ENCODE data around the gene FOCAD. TPM values are rescaled to one million over a fixed set of nuclear protein-coding genes. Genes with fewer than 3 reads are reported as not detected.

The FOCAD gene
- total RNA-seq, 1 donor, result 45.6 TPM

DNA sequence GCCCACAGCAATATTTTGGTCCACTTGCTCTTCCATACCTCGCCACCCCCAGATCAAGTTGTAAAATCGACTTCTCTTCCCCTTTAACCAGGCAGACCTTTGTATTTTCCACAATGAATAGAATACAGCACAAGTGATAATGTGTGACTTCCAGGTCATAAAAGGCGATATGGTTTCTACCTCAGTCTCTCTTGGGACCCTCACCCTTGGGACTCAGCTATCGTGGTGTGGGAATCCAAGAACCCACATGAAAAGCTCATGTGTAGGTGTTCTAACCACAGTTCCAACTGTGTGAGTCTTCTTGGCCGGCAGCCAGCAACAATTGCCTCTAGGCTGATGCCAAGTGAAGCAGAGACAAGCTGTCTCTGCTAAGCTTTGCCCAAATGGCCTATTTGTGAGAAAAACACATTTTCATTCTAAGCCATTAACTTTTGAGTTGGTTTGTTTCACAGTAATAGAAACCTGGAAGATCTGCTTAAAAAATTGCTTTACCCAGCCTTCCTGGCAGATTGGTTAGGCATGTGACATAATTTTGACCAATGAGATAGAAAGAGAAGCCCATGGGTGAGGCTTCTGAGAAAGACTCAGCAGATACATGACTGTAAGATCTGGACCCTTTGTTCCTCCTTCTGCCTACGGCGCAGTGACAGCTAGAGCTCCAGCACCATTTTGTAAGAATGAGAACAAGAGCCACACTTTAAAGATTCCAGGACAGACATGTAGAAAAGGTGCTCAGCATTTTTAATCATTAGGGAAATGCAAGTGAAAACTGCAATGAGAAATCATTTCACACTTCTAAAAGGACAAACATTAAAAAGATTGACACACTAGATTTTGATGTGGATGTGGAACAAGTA is 43.5 kb upstream of the FOCAD start:
- TF ChIP-seq, protein P1, sequence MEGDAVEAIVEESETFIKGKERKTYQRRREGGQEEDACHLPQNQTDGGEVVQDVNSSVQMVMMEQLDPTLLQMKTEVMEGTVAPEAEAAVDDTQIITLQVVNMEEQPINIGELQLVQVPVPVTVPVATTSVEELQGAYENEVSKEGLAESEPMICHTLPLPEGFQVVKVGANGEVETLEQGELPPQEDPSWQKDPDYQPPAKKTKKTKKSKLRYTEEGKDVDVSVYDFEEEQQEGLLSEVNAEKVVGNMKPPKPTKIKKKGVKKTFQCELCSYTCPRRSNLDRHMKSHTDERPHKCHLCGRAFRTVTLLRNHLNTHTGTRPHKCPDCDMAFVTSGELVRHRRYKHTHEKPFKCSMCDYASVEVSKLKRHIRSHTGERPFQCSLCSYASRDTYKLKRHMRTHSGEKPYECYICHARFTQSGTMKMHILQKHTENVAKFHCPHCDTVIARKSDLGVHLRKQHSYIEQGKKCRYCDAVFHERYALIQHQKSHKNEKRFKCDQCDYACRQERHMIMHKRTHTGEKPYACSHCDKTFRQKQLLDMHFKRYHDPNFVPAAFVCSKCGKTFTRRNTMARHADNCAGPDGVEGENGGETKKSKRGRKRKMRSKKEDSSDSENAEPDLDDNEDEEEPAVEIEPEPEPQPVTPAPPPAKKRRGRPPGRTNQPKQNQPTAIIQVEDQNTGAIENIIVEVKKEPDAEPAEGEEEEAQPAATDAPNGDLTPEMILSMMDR (IDR thresholded peaks at IDR 0.05; ENCODE audit: extremely low read depth, low read depth, low read length), result no peak
- H4K20me1 ChIP-seq (ENCODE audit: insufficient read depth, low read length), result no peaks in the 10 kb centered on the region
- H3K27ac ChIP-seq (ENCODE audit: low read depth, low read length), result no peak overlapping the region
- H3K27me3 ChIP-seq (ENCODE audit: insufficient read depth, low read length), result peaks cover 14% of the 10 kb centered on the region
- no peak overlapping the region for H3K4me3 ChIP-seq (ENCODE audit: insufficient read depth, low read length)
- no peaks in the 10 kb centered on the region for H3K79me2 ChIP-seq (ENCODE audit: insufficient read depth, low read length)
- DNase-seq (ENCODE audit: insufficient read length, low spot score, missing footprints), result no peak
- H3K4me1 ChIP-seq (ENCODE audit: insufficient read depth, low read length), result peaks cover 4% of the 10 kb centered on the region
- H3K36me3 ChIP-seq (ENCODE audit: insufficient read depth, low read length), result no peaks in the 10 kb centered on the region
- no peaks in the 10 kb centered on the region for H3K9me3 ChIP-seq (ENCODE audit: low read depth, low read length)
- no peak overlapping the region for H3K4me2 ChIP-seq (ENCODE audit: insufficient read depth, low read length)
- no peak overlapping the region for H2AFZ ChIP-seq (ENCODE audit: low read length)

DNA sequence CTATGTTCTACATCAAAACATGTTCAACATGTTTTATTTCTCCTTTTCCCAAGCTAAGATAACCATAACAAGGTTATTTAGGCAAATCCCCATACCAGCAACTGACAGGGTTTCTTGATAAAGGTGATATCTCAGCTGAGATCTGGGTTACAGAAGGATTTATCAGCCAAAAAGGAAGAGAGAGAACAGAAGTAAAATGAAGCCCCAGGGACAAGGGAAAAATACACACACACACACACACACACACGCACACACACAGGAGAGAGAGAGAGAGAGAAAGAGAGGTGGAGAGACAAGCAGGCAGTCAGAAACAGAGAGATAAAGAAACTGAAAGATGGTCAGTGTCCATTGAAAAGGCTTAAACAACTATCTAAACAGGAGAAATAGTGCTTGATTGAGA is 42.0 kb upstream of the FOCAD start:
- H4K20me1 ChIP-seq (ENCODE audit: insufficient read depth, low read length), result no peaks in the 10 kb centered on the region
- no peak overlapping the region for H2AFZ ChIP-seq (ENCODE audit: low read length)
- no peaks in the 10 kb centered on the region for H3K79me2 ChIP-seq (ENCODE audit: insufficient read depth, low read length)
- no peak for DNase-seq (ENCODE audit: insufficient read length, low spot score, missing footprints)
- TF ChIP-seq, protein P1 (IDR thresholded peaks at IDR 0.05; ENCODE audit: extremely low read depth, low read depth, low read length), result no peak
- H3K4me3 ChIP-seq (ENCODE audit: insufficient read depth, low read length), result no peak overlapping the region
- no peaks in the 10 kb centered on the region for H3K36me3 ChIP-seq (ENCODE audit: insufficient read depth, low read length)
- H3K4me2 ChIP-seq (ENCODE audit: insufficient read depth, low read length), result no peak overlapping the region
- no peak overlapping the region for H3K27ac ChIP-seq (ENCODE audit: low read depth, low read length)
- H3K27me3 ChIP-seq (ENCODE audit: insufficient read depth, low read length), result peaks cover 19% of the 10 kb centered on the region
- peaks cover 4% of the 10 kb centered on the region for H3K4me1 ChIP-seq (ENCODE audit: insufficient read depth, low read length)
- H3K9me3 ChIP-seq (ENCODE audit: low read depth, low read length), result no peaks in the 10 kb centered on the region

DNA sequence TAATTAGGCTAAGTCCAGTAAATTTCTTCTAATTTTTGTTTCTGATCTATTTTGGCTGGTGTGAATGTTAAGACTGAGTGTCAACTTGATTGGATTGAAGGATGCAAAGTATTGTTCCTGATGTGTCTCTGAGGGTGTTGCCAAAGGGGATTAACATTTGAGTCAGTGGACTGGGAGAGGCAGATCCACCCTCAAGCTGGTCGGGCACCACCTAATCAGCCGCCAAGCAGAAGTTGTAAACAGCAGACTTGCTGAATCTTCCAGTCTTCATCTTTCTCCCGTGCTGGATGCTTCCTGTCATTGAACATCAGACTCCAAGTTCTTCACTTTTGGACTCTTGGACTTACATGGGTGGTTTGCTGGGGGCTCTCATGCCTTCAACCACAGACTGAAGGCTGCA is 40.4 kb upstream of the FOCAD start:
- Histone ChIP-seq H3K4me2 (ENCODE audit: insufficient read depth, low read length) (no peak overlapping the region), H4K20me1 (ENCODE audit: insufficient read depth, low read length) (no peaks in the 10 kb centered on the region), H3K36me3 (ENCODE audit: insufficient read depth, low read length) (no peaks in the 10 kb centered on the region), H3K4me3 (ENCODE audit: insufficient read depth, low read length) (no peak overlapping the region), H2AFZ (ENCODE audit: low read length) (no peak overlapping the region), H3K79me2 (ENCODE audit: insufficient read depth, low read length) (no peaks in the 10 kb centered on the region), H3K27me3 (ENCODE audit: insufficient read depth, low read length) (peaks cover 22% of the 10 kb centered on the region), H3K9me3 (ENCODE audit: low read depth, low read length) (no peaks in the 10 kb centered on the region), H3K27ac (ENCODE audit: low read depth, low read length) (no peak overlapping the region), H3K4me1 (ENCODE audit: insufficient read depth, low read length) (peaks cover 4% of the 10 kb centered on the region)
- DNase-seq (ENCODE audit: insufficient read length, low spot score, missing footprints), result no peak
- TF ChIP-seq, protein P1 (IDR thresholded peaks at IDR 0.05; ENCODE audit: extremely low read depth, low read depth, low read length), result no peak

DNA sequence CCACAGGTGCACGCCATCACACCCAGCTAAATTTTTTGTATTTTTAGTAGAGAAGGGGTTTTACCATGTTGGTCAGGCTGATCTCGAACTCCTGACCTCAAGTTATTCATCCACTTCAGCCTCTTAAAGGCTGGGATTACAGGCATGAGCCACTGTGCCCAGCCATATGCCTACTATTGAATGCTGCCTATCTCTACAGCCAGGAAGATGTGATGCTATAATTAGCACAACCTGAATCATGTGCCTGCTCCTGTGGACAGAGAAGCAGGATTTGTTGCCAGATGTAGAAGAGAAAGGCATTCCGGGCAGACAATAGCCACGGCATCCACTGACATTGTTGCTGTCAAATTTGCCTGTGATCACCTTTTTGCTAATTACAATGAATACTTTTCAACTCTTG is 37.4 kb upstream of the FOCAD start:
- Histone ChIP-seq H3K4me1 (ENCODE audit: insufficient read depth, low read length) (no peaks in the 10 kb centered on the region), H3K27me3 (ENCODE audit: insufficient read depth, low read length) (peaks cover 22% of the 10 kb centered on the region), H3K9me3 (ENCODE audit: low read depth, low read length) (no peaks in the 10 kb centered on the region), H3K79me2 (ENCODE audit: insufficient read depth, low read length) (no peaks in the 10 kb centered on the region), H3K36me3 (ENCODE audit: insufficient read depth, low read length) (no peaks in the 10 kb centered on the region), H3K4me2 (ENCODE audit: insufficient read depth, low read length) (no peak overlapping the region), H4K20me1 (ENCODE audit: insufficient read depth, low read length) (no peaks in the 10 kb centered on the region), H3K4me3 (ENCODE audit: insufficient read depth, low read length) (no peak overlapping the region), H2AFZ (ENCODE audit: low read length) (no peak overlapping the region), H3K27ac (ENCODE audit: low read depth, low read length) (no peak overlapping the region)
- TF ChIP-seq, protein P1 (IDR thresholded peaks at IDR 0.05; ENCODE audit: extremely low read depth, low read depth, low read length), result no peak
- DNase-seq (ENCODE audit: insufficient read length, low spot score, missing footprints), result no peak
